Body of pancreas (tissue), 4 donors: ENCODE data around the gene CDKN2AIP. TPM values are rescaled to one million over a fixed set of nuclear protein-coding genes. Genes with fewer than 3 reads are reported as not detected.

Experiments used
- ATAC-seq: fragments of 150-250 bp; one replicate; pipeline ENCODE4 v1.9.1; 2016
- DNase-seq, 4 donors: peaks; one replicate each; pipeline ENCODE4 v3.0.0-alpha.2; 2019
- H3K27ac ChIP-seq, 4 donors: fragments of 200-600 bp; sonication (generic); 1 replicate in 3 of 4; 2 replicates in 1 of 4; pipeline versions ENCODE4 v1.5.1 to v1.6.1; 2016 to 2019; ENCODE audit warnings: mild to moderate bottlenecking in 1 of 4, mixed read lengths in 1 of 4, moderate library complexity in 1 of 4
- H3K27me3 ChIP-seq, 2 donors: fragments of 200-600 bp; sonication (generic); one replicate each; pipeline ENCODE4 v1.6.0; 2016; ENCODE audit warnings: mild to moderate bottlenecking in 1 of 2
- H3K36me3 ChIP-seq, 2 donors: fragments of 200-600 bp; sonication (generic); replicated peaks in 1 of 2; 2 replicates each; pipeline ENCODE4 v1.5.1; 2016; ENCODE audit warnings: low read depth in 2 of 2; ENCODE audit not compliant: insufficient read depth in 1 of 2
- H3K4me1 ChIP-seq: fragments of 200-600 bp; sonication (generic); one replicate; pipeline ENCODE4 v1.6.0; 2016
- H3K4me3 ChIP-seq, 2 donors: fragments of 200-600 bp; sonication (generic); 1 replicate in 1 of 2; 2 replicates in 1 of 2; pipeline ENCODE4 v1.5.1; 2016 to 2019
- H3K9me3 ChIP-seq, 3 donors: fragments of 200-600 bp; sonication (generic); 1 replicate in 2 of 3; 2 replicates in 1 of 3; pipeline ENCODE4 v1.5.1; 2016
- CTCF ChIP-seq, 7 experiments: fragments of 450-650 bp in 4 of 7; fragments of 200-600 bp in 3 of 7; sonication (generic) in 3 of 7; IDR thresholded peaks; one replicate each; pipeline ENCODE4 v1.5.1; 2016 to 2019; ENCODE audit warnings: antibody characterized with exemption in 7 of 7
- POLR2A ChIP-seq, 3 donors: fragments of 450-650 bp; IDR thresholded peaks; one replicate each; pipeline ENCODE4 v1.6.1; 2016; ENCODE audit warnings: antibody characterized with exemption in 3 of 3, mild to moderate bottlenecking in 2 of 3
- WGBS, 2 donors: methylation state at CpG; one replicate each; pipeline ENCODE4 v1.1.5; 2017; 5-methylcytosine and 5-hydroxymethylcytosine counted together
- intact Hi-C: fragments of 100-400 bp; cut with DNase I; formaldehyde crosslinking; loops from one replicate; pipeline ENCODE4 v1.15.1; 2023
- total RNA-seq, 2 donors: library from RNA; depleted of rRNA; stranded (reverse); fragments of >200 nt; gene quantifications; one replicate each; pipeline ENCODE4 v1.1.0, GENCODE V29; 2016

Gene CDKN2AIP
- total RNA-seq, 2 donors from 2014 or later, result 10.9 to 20.4 TPM

GRCh38 chr4:183411291-183411861 lies 33.1 kb upstream of the CDKN2AIP start:
- peak in 2 of 4 donors; percentile 19 for DNase-seq
- TF ChIP-seq POLR2A (IDR thresholded peaks at IDR 0.05), result no peak
- TF ChIP-seq CTCF (IDR thresholded peaks at IDR 0.05), result no peak
- WGBS, 2 donors, result 67 to 68% methylated on average over 11 of the region's 11 CpGs

GRCh38 chr4:183412821-183413220 lies 31.6 kb upstream of the CDKN2AIP start:
- no peak for DNase-seq
- Histone ChIP-seq H3K4me3 (no peak overlapping the region), H3K27me3 (no peaks in the 10 kb centered on the region), H3K4me1 (no peaks in the 10 kb centered on the region), H3K9me3 (no peaks in the 10 kb centered on the region), H3K27ac (no peak overlapping the region), H3K36me3 (no peaks in the 10 kb centered on the region)
- WGBS, 2 donors, result 79 to 84% methylated on average over 11 of the region's 11 CpGs
- intact Hi-C loops, result no loop called here
- ATAC-seq, result no peak
- TF ChIP-seq CTCF (IDR thresholded peaks at IDR 0.05) (no peak), POLR2A (IDR thresholded peaks at IDR 0.05) (no peak)

More at GRCh38 chr4:183411291-183411861, 33.1 kb upstream of the CDKN2AIP start:
- Histone ChIP-seq H3K27ac (peak overlapping the region; percentile 3 to 50 (median 34)), H3K27me3 (no peaks in the 10 kb centered on the region), H3K4me1 (peaks cover 3% of the 10 kb centered on the region), H3K9me3 (no peaks in the 10 kb centered on the region), H3K36me3 (no peaks in the 10 kb centered on the region), H3K4me3 (no peak overlapping the region)
- intact Hi-C loops, result no loop called here
- peak; percentile 30 for ATAC-seq

GRCh38 chr4:183413234-183414200 lies 30.9 kb upstream of the CDKN2AIP start:
- DNase-seq, result no peak
- H3K4me3 ChIP-seq, result no peak overlapping the region
- intact Hi-C loops, result no loop called here

GRCh38 chr4:183416879-183417755 lies 27.3 kb upstream of the CDKN2AIP start:
- Histone ChIP-seq H3K4me1 (no peaks in the 10 kb centered on the region), H3K4me3 (no peak overlapping the region), H3K9me3 (no peaks in the 10 kb centered on the region), H3K27ac (no peak overlapping the region), H3K36me3 (no peaks in the 10 kb centered on the region), H3K27me3 (no peaks in the 10 kb centered on the region)
- ATAC-seq, result no peak
- 81 to 83% methylated on average over 10 of the region's 10 CpGs for WGBS, 2 donors
- intact Hi-C loops, result no loop called here
- DNase-seq, result no peak
- TF ChIP-seq CTCF (IDR thresholded peaks at IDR 0.05), result no peak
- no peak for TF ChIP-seq POLR2A (IDR thresholded peaks at IDR 0.05)

More at GRCh38 chr4:183413234-183414200, 30.9 kb upstream of the CDKN2AIP start:
- WGBS, 2 donors, result 84 to 87% methylated on average over 28 of the region's 28 CpGs
- no peak for ATAC-seq
- TF ChIP-seq POLR2A (IDR thresholded peaks at IDR 0.05), result no peak
- no peak for TF ChIP-seq CTCF (IDR thresholded peaks at IDR 0.05)
- Histone ChIP-seq H3K27ac (no peak overlapping the region), H3K4me1 (no peaks in the 10 kb centered on the region), H3K9me3 (no peaks in the 10 kb centered on the region), H3K27me3 (no peaks in the 10 kb centered on the region), H3K36me3 (no peaks in the 10 kb centered on the region)
